HepG2 (cell line): Measurements from ENCODE around the gene MLXIPL. TPM values are rescaled to one million over a fixed set of nuclear protein-coding genes. Genes with fewer than 3 reads are reported as not detected.
A peak's percentile ranks its signal among the peaks of the same experiment; 100 is the strongest.

Source experiments
- DMAP1 ChIP-seq: IDR thresholded peaks from 2 replicates; pipeline ENCODE4 v1.6.1; 2016
- DPF2 ChIP-seq: sonication (generic); formaldehyde crosslinking; IDR thresholded peaks from 2 replicates; pipeline ENCODE4 v1.4.0; 2020; ENCODE audit warnings: mild to moderate bottlenecking, low read depth, missing genetic modification reagents, borderline replicate concordance
- HNRNPL ChIP-seq: fragments of 200-400 bp; formaldehyde crosslinking; IDR thresholded peaks from 2 replicates; pipeline ENCODE4 v1.6.1; 2017; ENCODE audit warnings: mild to moderate bottlenecking, low read depth, low read length
- KDM3A ChIP-seq: IDR thresholded peaks from 2 replicates; pipeline ENCODE4 v1.6.1; 2018; ENCODE audit warnings: low read depth, missing compliant biosample characterization
- MEIS2 ChIP-seq: sonication (generic); formaldehyde crosslinking; IDR thresholded peaks from 2 replicates; pipeline ENCODE4 v1.9.0; 2021; ENCODE audit warnings: mild to moderate bottlenecking, missing genetic modification reagents
- MIER3 ChIP-seq: IDR thresholded peaks from 2 replicates; pipeline ENCODE4 v1.6.1; 2016; ENCODE audit warnings: missing compliant biosample characterization, borderline replicate concordance
- POLR2G ChIP-seq: fragments of 200-400 bp; formaldehyde crosslinking; IDR thresholded peaks from 2 replicates; pipeline ENCODE4 v1.6.1; 2018; ENCODE audit warnings: mild to moderate bottlenecking, low read depth, low read length, moderate library complexity
- RBM39 ChIP-seq: fragments of 200-400 bp; formaldehyde crosslinking; IDR thresholded peaks from one replicate; pipeline ENCODE4 v1.6.1; 2018; ENCODE audit warnings: antibody characterized with exemption, mild to moderate bottlenecking, low read depth, low read length; ENCODE audit not compliant: poor library complexity, severe bottlenecking
- SMC3 ChIP-seq: IDR thresholded peaks from 2 replicates; pipeline ENCODE4 v1.6.1; 2011; ENCODE audit warnings: low read length, improper control_type of control experiment
- STAG1 ChIP-seq: sonication (generic); formaldehyde crosslinking; IDR thresholded peaks from 2 replicates; pipeline ENCODE4 v1.4.0; 2020; ENCODE audit warnings: missing genetic modification reagents
- U2AF2 ChIP-seq: fragments of 200-400 bp; formaldehyde crosslinking; IDR thresholded peaks from 2 replicates; pipeline ENCODE4 v1.6.1; 2017; ENCODE audit warnings: low read depth, mild to moderate bottlenecking, low read length
- XRCC5 ChIP-seq: fragments of 200-400 bp; formaldehyde crosslinking; optimal IDR thresholded peaks from 2 replicates; pipeline ENCODE3; 2017; ENCODE audit warnings: mild to moderate bottlenecking, low read length
- ZNF101 ChIP-seq: sonication (generic); formaldehyde crosslinking; IDR thresholded peaks from 2 replicates; pipeline ENCODE4 v1.4.0; 2020; ENCODE audit warnings: mild to moderate bottlenecking, low read depth, missing genetic modification reagents, borderline replicate concordance
- ZNF501 ChIP-seq: sonication (generic); formaldehyde crosslinking; IDR thresholded peaks from 2 replicates; pipeline ENCODE4 v1.5.1; 2020; ENCODE audit warnings: mild to moderate bottlenecking, moderate library complexity, missing genetic modification reagents
- ZNF556 ChIP-seq: sonication (generic); formaldehyde crosslinking; IDR thresholded peaks from 2 replicates; pipeline ENCODE4 v1.4.0; 2020; ENCODE audit warnings: mild to moderate bottlenecking, missing genetic modification reagents, borderline replicate concordance
- ZNF615 ChIP-seq: sonication (generic); formaldehyde crosslinking; IDR thresholded peaks from 2 replicates; pipeline ENCODE4 v1.5.0; 2020; ENCODE audit warnings: mild to moderate bottlenecking, missing genetic modification reagents, borderline replicate concordance
- ZSCAN21 ChIP-seq: sonication (generic); formaldehyde crosslinking; IDR thresholded peaks from 2 replicates; pipeline ENCODE4 v1.8.0; 2022; ENCODE audit warnings: mild to moderate bottlenecking, missing genetic modification reagents, moderate library complexity, borderline replicate concordance
- ZSCAN30 ChIP-seq: sonication (generic); formaldehyde crosslinking; IDR thresholded peaks from 2 replicates; pipeline ENCODE4 v1.5.0; 2020; ENCODE audit warnings: mild to moderate bottlenecking, missing genetic modification reagents
- polyA plus RNA-seq, 8 experiments: library from polyadenylated mRNA; depleted of rRNA in 3 of 8; stranded (reverse) in 7 of 8; unstranded in 1 of 8; fragments of >200 nt; fragmentation: Illumina TruSeq in 4 of 8; extraction: Trizol in 4 of 8; gene quantifications; 2 replicates each; pipeline versions ENCODE4 v1.2.1 to v1.2.3, GENCODE V29; 2011 to 2016; ENCODE audit warnings: low read depth in 4 of 8, missing spikeins in 1 of 8, mixed read lengths in 1 of 8; ENCODE audit not compliant: insufficient read depth in 1 of 8
- total RNA-seq, 5 experiments: library from RNA; depleted of rRNA; stranded (reverse); fragments of >200 nt; fragmentation: Illumina TruSeq; extraction: Trizol; gene quantifications; 2 replicates each; pipeline ENCODE4 v1.2.3, GENCODE V29; 2016; ENCODE audit warnings: low read depth in 1 of 5
- TF ChIP-seq, protein P1 (sequence below): sonication (generic); formaldehyde crosslinking; IDR thresholded peaks from 2 replicates; pipeline ENCODE4 v1.8.0; 2022; ENCODE audit warnings: low read depth, missing genetic modification reagents
- TF ChIP-seq, protein P2 (sequence below), 2 experiments: sonication (generic) in 1 of 2; formaldehyde crosslinking in 1 of 2; IDR thresholded peaks; 2 replicates each; pipeline versions ENCODE4 v1.4.0 to v1.6.1; 2018 to 2020; ENCODE audit warnings: missing genetic modification reagents in 2 of 2, borderline replicate concordance in 1 of 2, low read depth in 1 of 2, mild to moderate bottlenecking in 1 of 2, missing biosample characterization in 1 of 2
- TF ChIP-seq, protein P3 (sequence below): sonication (generic); formaldehyde crosslinking; IDR thresholded peaks from 2 replicates; pipeline ENCODE4 v1.4.0; 2020; ENCODE audit warnings: missing genetic modification reagents
- TF ChIP-seq, protein P4 (sequence below): sonication (generic); formaldehyde crosslinking; IDR thresholded peaks from 2 replicates; pipeline ENCODE4 v1.4.0; 2020; ENCODE audit warnings: low read depth, mild to moderate bottlenecking, missing genetic modification reagents

The MLXIPL gene
- total and polyA plus RNA-seq, 2 of the 13 experiments (the other 11 are each of a cell fraction or from before 2014, with no cell fraction given) = 51.6 to 60.1 TPM

DNA sequence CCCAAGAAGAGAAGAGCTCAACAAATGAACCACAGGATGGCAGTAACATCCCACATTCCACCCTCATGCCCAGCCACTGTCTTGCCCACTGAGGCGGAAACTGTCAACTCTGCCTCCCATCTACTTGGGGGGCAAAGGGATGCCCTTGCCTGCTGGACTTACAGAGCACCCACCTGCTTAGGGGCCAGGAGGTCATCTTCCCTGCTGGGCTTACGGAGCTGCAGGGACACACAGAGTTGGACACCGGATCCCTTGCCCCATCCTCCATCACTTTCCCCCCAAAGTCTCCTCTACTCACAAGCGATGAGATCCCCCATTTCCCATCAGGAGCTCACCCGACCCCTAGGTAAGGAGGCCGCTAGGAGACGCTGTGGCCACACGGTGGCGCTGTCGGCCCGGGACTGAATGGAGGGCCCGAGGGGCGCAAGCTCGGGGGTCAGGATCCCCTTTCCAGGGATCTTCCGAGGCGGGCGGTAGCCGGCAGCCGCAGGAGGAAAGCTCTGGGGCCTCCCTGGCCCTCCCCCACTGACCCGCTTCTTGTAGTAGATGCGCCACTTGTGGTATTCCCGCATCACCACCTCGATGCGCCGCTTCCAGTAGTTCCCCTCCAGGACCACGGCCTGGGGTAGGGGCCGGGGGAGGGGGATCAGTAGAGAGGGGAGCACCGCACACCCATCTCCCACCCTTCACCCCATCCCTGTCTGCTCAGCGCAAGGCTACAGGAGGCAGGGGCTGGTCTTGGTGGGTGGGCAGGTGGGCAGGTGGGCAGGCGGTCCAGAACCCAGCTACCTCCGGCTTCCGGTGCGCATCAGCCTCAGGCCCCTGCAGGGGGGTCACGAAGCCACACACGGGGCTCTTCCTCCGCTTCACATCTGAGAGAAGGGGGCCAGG, 17.3 kb downstream of the MLXIPL start (continued):
- TF ChIP-seq, protein P1, sequence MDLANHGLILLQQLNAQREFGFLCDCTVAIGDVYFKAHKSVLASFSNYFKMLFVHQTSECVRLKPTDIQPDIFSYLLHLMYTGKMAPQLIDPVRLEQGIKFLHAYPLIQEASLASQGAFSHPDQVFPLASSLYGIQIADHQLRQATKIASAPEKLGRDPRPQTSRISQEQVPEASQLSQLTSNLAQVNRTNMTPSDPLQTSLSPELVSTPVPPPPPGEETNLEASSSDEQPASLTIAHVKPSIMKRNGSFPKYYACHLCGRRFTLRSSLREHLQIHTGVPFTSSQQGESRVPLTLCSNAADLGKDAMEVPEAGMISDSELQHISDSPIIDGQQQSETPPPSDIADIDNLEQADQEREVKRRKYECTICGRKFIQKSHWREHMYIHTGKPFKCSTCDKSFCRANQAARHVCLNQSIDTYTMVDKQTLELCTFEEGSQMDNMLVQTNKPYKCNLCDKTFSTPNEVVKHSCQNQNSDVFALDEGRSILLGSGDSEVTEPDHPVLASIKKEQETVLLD (CRISPR knock-in tag) = 0 out of 2 replicates have a peak, but pooled peaks have one; percentile 37
- TF ChIP-seq DMAP1 = no peak
- peak; percentile 45; the same call in 1 of the 2 replicates for TF ChIP-seq ZNF501
- no peak for TF ChIP-seq ZSCAN30 (CRISPR knock-in tag)
- TF ChIP-seq STAG1 (CRISPR knock-in tag) = peak; percentile 83
- TF ChIP-seq ZNF615 (CRISPR knock-in tag) = no peak
- no peak for TF ChIP-seq ZNF101 (CRISPR knock-in tag)
- TF ChIP-seq SMC3 = peak; percentile 39; the same call in 1 of the 2 replicates
- TF ChIP-seq ZNF556 (CRISPR knock-in tag) = 0 out of 2 replicates have a peak, but pooled peaks have one; percentile 52
- TF ChIP-seq ZSCAN21 (CRISPR knock-in tag) = no peak
- no peak for TF ChIP-seq U2AF2
- TF ChIP-seq, protein P2, sequence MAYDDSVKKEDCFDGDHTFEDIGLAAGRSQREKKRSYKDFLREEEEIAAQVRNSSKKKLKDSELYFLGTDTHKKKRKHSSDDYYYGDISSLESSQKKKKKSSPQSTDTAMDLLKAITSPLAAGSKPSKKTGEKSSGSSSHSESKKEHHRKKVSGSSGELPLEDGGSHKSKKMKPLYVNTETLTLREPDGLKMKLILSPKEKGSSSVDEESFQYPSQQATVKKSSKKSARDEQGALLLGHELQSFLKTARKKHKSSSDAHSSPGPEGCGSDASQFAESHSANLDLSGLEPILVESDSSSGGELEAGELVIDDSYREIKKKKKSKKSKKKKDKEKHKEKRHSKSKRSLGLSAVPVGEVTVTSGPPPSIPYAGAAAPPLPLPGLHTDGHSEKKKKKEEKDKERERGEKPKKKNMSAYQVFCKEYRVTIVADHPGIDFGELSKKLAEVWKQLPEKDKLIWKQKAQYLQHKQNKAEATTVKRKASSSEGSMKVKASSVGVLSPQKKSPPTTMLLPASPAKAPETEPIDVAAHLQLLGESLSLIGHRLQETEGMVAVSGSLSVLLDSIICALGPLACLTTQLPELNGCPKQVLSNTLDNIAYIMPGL (CRISPR knock-in tag; IDR thresholded peaks at IDR 0.05; ENCODE audit: borderline replicate concordance in 1 of 2, low read depth in 1 of 2) = 0 out of 4 replicates have a peak, but pooled peaks of 1 of the 2 experiments have one; percentile 40
- peak; percentile 66 for TF ChIP-seq RBM39
- peak; percentile 72 for TF ChIP-seq XRCC5
- no peak for TF ChIP-seq DPF2 (CRISPR knock-in tag)
- TF ChIP-seq HNRNPL = 0 out of 2 replicates have a peak, but pooled peaks have one; percentile 23
- 0 out of 2 replicates have a peak, but pooled peaks have one; percentile 27 for TF ChIP-seq KDM3A (CRISPR knock-in tag)
- TF ChIP-seq, protein P3, sequence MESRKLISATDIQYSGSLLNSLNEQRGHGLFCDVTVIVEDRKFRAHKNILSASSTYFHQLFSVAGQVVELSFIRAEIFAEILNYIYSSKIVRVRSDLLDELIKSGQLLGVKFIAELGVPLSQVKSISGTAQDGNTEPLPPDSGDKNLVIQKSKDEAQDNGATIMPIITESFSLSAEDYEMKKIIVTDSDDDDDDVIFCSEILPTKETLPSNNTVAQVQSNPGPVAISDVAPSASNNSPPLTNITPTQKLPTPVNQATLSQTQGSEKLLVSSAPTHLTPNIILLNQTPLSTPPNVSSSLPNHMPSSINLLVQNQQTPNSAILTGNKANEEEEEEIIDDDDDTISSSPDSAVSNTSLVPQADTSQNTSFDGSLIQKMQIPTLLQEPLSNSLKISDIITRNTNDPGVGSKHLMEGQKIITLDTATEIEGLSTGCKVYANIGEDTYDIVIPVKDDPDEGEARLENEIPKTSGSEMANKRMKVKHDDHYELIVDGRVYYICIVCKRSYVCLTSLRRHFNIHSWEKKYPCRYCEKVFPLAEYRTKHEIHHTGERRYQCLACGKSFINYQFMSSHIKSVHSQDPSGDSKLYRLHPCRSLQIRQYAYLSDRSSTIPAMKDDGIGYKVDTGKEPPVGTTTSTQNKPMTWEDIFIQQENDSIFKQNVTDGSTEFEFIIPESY (CRISPR knock-in tag) = peak; percentile 86
- TF ChIP-seq POLR2G = peak; percentile 37
- TF ChIP-seq, protein P4, sequence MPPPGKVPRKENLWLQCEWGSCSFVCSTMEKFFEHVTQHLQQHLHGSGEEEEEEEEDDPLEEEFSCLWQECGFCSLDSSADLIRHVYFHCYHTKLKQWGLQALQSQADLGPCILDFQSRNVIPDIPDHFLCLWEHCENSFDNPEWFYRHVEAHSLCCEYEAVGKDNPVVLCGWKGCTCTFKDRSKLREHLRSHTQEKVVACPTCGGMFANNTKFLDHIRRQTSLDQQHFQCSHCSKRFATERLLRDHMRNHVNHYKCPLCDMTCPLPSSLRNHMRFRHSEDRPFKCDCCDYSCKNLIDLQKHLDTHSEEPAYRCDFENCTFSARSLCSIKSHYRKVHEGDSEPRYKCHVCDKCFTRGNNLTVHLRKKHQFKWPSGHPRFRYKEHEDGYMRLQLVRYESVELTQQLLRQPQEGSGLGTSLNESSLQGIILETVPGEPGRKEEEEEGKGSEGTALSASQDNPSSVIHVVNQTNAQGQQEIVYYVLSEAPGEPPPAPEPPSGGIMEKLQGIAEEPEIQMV (CRISPR knock-in tag) = no peak
- no peak for TF ChIP-seq MIER3
- no peak for TF ChIP-seq MEIS2 (CRISPR knock-in tag)
